ENCODE data around the gene TSHZ2. TPM values are rescaled to one million over a fixed set of nuclear protein-coding genes. Genes with fewer than 3 reads are reported as not detected.
"Not testable (repeated sequence)": the region's sequence is repeated elsewhere in the genome, so short reads cannot be mapped to it uniquely, and the experiment has no call there.

TSHZ2 gene
- total RNA-seq, 1 experiment from 2014 or later = 4.1 TPM

DNA sequence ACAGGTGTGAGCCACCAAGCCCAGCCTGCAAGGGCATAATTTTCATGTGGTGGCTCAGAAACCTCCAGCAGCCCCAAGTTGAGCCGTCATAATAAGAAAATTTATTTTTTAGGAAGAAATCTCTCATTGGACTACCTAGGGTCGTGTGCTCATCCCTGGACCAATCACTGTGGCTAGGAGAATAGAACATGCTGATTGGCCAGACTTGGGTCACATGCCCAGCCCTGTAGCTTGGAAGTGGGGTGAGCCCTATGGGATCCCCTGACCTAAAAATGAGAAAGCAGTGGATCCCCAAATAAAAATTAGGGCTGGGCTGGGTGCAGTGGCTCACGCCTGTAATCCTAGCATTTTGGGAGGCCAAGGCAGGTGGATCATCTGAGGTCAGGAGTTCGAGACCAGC lies 466.2 kb downstream of the TSHZ2 start:
- no peak for DNase-seq (ENCODE audit: low read depth)
- in situ Hi-C loops (cut with HindIII; ENCODE audit: low pct_unique_long_range_greater_than_20kb, low sequenced_read_pairs) = no loop called here

DNA sequence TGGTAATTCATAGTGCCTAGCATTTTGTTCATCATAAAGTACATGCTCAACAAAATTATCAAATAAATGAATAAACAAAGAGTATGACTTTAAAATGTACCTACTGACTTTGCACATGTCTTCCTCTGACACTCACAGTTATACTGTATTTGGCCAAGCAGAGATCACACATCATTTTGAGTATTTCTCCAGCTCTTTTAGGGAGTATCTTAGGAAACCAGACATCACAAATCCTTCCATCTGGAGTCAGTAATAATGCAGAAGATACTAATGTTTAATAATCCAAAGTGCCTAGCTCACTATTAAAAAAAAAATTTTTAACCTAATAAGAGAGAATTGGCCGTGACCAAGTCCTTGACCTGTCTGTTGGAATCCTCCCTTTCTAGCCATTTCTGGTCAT lies 466.9 kb downstream of the TSHZ2 start:
- in situ Hi-C loops (cut with HindIII; ENCODE audit: low pct_unique_long_range_greater_than_20kb, low sequenced_read_pairs) = no loop called here

DNA sequence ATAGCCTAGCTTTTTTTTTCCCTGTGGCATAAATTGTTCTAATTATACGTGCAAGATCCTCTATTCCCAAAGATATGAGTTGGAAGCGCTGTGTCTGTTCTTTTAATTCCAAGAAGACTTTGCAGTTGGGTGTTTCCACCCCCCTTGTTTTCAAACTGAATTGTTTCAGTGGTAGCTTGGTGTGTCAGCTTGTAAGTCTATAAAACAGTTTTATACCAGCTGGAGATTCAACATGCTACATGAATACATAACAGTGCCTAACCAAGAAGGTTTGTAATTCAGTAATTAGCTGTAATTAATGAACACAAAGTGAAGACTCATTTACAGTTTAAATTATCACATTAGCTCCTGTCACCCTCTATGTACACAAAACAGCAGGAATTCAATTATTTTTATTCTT lies 467.5 kb downstream of the TSHZ2 start:
- no peak for DNase-seq (ENCODE audit: low read depth)
- in situ Hi-C loops (cut with HindIII; ENCODE audit: low pct_unique_long_range_greater_than_20kb, low sequenced_read_pairs) = no loop called here

More for the DNA sequence above, 466.9 kb downstream of the TSHZ2 start:
- DNase-seq (ENCODE audit: low read depth) = no peak

DNA sequence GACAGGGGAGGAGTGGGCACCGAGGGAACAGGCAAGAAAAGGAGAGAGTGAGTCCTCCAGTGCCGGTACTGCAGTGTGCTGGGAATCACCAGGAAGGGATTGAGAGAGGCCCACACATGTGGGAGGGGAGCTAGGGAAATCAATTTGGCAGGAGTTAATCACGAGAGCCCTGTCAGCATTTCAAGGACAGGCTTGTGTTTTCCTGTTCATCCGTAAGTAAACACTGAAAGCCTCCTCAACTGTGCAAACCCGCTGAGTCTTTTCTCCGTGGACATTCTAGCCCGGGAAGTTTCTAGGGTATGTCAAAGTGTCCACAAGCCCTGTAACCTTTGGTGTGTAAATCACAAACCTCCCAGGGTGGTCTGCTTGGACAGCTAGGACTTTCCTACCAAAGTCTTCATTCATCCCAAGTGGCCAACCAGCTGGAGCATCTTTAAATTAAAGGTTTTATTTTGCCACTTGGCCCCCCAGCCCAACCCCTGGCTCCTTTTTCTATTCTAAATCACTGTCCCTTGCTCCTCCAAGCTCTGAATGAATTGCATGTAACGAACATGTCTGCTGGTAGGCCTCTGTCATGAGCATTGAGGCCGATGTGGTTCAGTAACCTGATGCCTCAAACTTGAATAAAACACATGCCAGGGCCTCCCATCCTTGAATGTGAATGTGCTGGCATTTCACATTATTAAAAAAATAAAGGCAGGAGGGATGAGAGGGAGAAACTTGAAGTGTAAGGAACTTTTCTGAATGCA lies 472.4 kb downstream of the TSHZ2 start:
- no peak for DNase-seq (ENCODE audit: low read depth)
- in situ Hi-C loops (cut with HindIII; ENCODE audit: low pct_unique_long_range_greater_than_20kb, low sequenced_read_pairs) = no loop called here

DNA sequence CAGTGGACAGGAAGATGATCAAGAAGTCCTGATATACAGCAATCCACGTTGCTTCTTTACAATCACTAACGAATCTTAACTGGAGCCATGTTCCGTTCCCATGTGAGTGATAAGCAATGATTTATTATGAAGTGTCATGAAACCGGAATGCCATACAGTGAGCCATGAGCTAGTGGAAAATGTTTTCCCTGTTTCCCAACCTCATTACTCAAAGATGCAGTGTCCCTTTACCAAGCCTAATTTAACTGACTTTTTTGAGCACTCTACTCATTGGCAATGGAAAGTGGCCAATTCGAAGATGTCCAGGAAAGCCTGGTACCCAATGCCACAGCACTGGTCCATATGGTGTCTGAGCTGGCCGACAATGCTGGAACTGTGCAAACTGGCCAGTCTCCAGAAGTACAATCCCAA lies 473.2 kb downstream of the TSHZ2 start:
- in situ Hi-C loops (cut with HindIII; ENCODE audit: low pct_unique_long_range_greater_than_20kb, low sequenced_read_pairs) = no loop called here

DNA sequence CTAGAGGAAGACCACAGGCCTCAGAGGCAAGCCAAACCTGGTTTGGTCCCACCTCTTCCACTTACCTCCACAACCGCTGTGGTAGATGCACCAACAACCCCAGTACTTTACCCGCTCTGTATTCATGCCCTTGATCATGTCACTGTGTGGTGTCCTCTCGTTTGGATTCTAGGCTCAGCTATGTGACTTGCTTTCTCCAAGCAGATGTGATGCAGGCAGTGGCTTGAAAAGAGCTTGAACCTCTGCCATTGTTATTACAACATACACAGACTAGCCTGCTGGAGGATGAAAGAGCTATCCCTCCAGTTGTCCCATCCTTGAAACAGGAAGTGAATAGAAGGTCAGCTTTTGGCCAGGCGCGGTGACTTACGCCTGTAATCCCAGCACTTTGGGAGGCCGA lies 473.8 kb downstream of the TSHZ2 start:
- in situ Hi-C loops (cut with HindIII; ENCODE audit: low pct_unique_long_range_greater_than_20kb, low sequenced_read_pairs) = no loop called here
- DNase-seq (ENCODE audit: low read depth) = no peak

More for the DNA sequence above, 473.2 kb downstream of the TSHZ2 start:
- DNase-seq (ENCODE audit: low read depth) = no peak

DNA sequence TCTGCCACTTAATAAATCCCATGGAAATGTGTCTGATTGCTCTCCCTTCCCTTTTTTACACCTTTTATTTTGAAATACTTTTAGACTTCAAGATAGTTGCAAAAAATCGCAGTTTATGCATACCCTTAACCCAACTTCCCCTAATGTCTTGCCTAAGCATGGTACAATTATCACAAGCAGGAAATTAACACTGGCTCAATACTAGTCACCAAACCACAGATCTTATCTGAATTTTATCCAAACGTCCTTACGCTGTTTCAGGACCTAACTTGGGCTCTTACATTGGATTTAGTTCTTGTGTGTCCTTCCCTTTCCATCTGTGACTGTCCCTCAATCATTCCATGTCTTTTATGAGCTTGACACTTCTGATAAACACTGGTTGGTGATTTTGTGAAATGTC lies 475.2 kb downstream of the TSHZ2 start:
- DNase-seq (ENCODE audit: low read depth) = no peak
- in situ Hi-C loops (cut with HindIII; ENCODE audit: low pct_unique_long_range_greater_than_20kb, low sequenced_read_pairs) = no loop called here

DNA sequence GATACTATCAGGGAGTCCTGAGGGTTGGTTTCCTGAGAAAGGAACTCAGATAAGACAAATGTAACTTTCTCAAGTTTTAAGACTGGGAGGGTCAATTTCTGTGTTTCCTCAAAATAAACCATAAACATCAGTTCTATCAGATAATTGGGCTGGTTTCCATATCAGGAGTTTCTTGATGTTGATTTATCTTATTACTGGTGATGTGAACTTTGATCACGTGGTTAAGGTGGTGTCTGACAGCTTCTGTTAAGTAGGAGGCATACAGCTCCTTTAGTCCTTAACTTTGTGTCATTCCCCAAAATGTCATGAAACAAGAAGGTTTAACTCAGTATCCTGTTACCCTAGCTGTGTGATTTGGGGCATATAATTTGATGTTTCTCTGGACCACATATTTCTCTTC lies 476.3 kb downstream of the TSHZ2 start:
- DNase-seq (ENCODE audit: low read depth) = no peak
- in situ Hi-C loops (cut with HindIII; ENCODE audit: low pct_unique_long_range_greater_than_20kb, low sequenced_read_pairs) = no loop called here

DNA sequence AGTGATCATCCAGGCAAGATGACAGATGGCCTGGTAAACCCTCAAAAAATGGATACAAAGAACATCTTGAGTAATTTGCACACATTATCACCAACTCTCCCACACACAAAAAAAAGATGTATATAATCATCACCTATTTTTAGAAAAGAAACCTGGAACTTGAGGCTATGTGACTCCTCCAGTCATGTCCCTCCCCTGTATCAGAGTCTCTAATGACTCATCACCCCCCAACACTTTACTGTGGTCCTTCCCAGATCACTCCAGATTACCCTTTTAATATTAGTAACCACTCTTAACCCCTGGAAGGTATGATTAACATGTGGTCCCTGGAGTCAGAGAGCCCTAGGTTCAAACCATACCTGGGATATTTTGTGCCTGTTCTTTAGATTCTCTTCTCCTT lies 476.7 kb downstream of the TSHZ2 start:
- in situ Hi-C loops (cut with HindIII; ENCODE audit: low pct_unique_long_range_greater_than_20kb, low sequenced_read_pairs) = no loop called here
- no peak for DNase-seq (ENCODE audit: low read depth)

DNA sequence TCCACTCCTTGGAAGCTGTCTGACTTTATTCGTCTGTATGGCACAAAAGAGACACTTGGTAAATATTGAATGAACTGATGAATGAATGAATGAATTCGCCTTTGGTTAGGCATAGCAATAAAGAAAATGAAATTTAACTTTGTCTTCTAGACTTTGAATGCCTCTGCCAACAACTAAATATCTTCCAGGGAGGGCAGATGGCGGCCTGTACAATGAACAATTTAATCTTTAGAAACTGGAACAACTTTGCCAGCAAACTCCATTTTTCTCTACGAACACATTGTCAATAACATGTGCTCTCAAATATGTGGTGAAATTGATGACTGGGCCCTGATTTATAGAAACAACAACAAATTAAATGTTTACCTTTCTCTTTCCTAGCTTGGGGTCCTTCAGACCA lies 480.9 kb downstream of the TSHZ2 start:
- in situ Hi-C loops (cut with HindIII; ENCODE audit: low pct_unique_long_range_greater_than_20kb, low sequenced_read_pairs) = no loop called here
- DNase-seq (ENCODE audit: low read depth) = no peak

DNA sequence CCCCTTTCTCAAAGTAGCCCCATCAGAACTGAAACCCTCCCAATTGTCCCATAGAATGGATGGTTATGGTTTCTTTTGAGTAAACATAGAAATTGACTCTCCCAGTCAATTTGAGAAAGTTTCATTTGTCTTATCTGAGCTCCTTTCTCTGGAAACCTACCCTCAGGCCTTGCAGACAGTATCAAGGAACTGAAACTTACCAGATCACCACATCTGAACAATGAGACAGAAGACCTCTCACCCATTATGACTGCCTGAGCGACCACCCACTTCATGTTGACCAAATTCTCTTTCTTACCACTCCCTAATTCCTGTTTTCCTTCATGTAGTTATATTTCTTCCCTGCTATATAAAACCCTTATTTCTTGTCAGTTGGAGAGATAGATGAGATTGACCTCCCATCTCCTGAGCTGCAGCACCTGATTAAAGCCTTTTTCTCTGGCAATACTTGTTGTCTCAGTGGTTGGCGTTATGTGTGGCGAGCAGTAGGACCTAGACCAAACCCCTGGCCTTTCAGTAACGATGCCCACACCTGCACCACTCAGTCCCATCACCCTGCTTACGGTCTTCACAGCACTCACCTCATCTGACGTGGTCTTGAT lies 482.6 kb downstream of the TSHZ2 start:
- in situ Hi-C loops (cut with HindIII; ENCODE audit: low pct_unique_long_range_greater_than_20kb, low sequenced_read_pairs) = no loop called here
- DNase-seq (ENCODE audit: low read depth) = no peak

DNA sequence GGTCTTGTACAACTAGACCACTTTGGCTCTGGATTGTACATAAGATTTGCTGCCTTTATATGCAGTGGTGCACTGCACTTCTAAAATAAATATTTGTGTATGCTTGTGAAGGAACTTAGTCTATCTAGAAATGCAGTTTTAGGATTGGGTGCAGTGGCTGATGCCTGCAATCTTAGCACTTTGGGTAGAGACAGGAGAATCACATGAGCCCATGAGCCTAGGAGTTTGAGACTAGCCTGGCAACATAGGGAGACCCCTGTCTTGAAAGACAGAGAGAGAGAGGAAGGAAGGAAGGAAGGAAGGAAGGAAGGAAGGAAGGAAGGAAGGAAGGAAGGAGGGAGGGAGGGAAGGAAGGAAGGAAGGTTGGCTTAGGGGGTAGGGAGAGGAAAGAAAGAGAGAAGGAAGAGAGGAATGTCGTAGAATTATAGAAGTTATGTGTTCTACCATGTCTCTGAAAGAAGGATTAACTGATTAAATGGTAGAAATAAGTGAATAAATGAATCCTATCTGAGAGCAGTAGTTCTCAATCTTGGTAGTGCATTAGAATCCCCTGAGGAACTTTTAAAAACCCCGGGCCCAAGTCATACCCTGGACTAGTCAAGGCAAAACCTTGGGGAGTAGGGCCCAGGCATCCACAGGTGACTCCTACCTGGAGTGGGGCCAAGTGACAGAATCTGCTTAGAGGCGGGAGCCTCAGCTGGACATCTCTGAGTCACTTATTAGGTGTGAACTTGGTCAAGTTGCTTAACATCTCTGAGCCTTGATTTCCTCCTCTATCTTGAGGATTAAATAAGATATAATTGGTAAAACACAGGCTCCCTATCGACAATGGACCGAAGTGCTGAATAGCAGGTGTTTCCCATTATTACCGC lies 491.2 kb downstream of the TSHZ2 start:
- DNase-seq (ENCODE audit: low read depth) = no peak
- in situ Hi-C loops (cut with HindIII; ENCODE audit: low pct_unique_long_range_greater_than_20kb, low sequenced_read_pairs) = no loop called here

DNA sequence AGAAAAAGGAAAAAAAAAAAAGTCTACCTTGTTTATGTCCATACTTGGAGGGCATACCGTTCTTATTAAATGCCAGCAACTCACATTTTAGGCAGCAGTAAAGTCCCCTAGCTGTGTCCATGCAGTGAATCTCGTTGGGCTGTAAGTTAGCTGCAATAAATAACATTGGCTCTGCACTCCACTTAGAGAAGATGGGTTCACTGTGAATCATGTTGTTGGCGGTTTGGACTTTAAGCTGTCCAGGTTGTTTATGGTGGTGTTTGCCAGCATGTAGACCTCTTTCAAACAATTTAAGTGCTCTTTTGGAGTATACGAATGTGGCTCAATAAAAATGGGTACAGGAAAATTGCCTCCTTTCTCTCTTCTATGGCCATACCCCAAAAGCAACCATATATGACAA lies 494.1 kb downstream of the TSHZ2 start:
- in situ Hi-C loops (cut with HindIII; ENCODE audit: low pct_unique_long_range_greater_than_20kb, low sequenced_read_pairs) = no loop called here
- DNase-seq (ENCODE audit: low read depth) = no peak

DNA sequence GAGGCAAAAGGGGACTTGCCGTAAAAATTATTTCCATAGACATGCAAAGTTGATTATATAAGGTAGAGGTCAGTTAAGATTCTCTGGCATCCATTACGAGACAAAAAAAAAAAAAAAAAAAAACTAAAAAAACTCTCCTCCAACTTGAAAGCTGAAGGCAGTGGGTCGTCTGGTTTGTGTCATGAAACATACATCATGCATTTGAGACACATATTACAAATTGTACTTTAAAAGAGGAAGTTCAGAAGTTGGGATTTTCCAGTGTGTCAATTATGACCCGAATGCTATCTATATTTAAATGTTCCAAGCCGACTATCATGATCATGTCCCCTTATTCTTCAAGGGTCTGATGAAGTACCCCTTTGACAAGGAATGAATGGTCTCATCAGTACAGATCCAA lies 496.4 kb downstream of the TSHZ2 start:
- no peak for DNase-seq (ENCODE audit: low read depth)
- in situ Hi-C loops (cut with HindIII; ENCODE audit: low pct_unique_long_range_greater_than_20kb, low sequenced_read_pairs) = no loop called here

DNA sequence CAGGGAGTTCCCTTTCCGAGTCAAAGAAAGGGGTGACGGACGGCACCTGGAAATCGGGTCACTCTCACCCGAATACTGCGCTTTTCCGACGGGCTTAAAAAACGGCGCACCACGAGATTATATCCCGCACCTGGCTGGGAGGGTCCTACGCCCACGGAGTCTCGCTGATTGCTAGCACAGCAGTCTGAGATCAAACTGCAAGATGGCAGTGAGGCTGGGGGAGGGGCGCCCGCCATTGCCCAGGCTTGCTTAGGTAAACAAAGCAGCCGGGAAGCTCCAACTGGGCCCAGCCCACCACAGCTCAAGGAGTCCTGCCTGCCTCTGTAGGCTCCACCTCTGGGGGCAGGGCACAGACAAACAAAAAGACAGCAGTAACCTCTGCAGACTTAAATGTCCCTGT lies 500.7 kb downstream of the TSHZ2 start:
- in situ Hi-C loops (cut with HindIII; ENCODE audit: low pct_unique_long_range_greater_than_20kb, low sequenced_read_pairs); DNase-seq (ENCODE audit: low read depth): not testable (repeated sequence)

DNA sequence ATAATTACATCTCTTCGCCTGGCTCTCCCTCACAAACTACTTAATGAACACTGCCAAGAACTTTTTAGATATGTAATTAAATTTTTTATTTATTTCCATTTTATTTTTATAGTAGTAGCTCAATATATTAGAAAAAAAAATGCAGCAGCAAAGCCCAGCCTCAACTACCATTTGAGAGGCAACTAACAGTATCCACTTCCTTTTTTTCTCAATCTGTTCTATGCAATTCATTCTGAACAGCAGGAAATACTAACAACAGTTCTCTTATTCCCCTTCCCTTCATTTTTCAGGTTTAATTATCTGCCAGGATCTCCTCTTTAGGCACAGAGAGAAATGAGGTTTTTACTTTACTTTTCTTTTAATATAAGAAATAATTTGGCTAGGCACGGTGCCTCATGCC lies 508.8 kb downstream of the TSHZ2 start:
- in situ Hi-C loops (cut with HindIII; ENCODE audit: low pct_unique_long_range_greater_than_20kb, low sequenced_read_pairs) = no loop called here
- no peak for DNase-seq (ENCODE audit: low read depth)

DNA sequence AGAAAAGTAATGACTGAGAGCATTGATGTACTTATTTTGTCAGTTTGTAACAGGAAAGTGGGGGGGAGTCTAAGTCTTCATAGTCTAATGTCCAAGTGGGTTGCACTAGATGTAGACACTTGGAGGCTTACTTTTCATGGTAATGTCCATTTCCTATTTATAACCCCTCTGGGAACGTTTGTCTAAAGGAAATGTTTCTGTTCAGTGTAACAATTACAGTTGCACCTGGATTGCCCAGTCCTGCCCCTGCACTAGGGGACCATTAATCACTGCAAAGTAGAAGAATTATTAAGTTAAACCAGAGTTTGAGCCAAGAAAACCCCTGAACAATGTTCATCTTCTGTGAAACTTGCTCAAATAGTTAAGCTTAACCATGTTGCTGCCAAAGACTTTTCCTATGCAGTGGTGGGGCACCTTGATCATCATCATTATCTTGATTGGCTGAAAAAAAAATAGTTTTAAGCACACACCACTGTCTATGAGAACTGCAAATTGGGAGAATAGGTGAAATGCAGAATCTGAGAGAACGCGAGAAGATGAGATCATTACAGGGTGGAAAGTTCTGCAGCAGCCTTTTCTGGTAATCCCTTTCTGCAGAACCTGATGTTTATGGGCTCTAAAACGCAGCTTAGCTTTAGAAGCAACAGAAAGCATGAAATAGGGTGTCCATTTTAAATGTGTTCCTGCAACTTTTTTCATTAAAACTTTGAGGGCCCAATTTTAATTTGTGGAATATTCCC lies 515.5 kb downstream of the TSHZ2 start:
- in situ Hi-C loops (cut with HindIII; ENCODE audit: low pct_unique_long_range_greater_than_20kb, low sequenced_read_pairs) = no loop called here
- DNase-seq (ENCODE audit: low read depth) = no peak

DNA sequence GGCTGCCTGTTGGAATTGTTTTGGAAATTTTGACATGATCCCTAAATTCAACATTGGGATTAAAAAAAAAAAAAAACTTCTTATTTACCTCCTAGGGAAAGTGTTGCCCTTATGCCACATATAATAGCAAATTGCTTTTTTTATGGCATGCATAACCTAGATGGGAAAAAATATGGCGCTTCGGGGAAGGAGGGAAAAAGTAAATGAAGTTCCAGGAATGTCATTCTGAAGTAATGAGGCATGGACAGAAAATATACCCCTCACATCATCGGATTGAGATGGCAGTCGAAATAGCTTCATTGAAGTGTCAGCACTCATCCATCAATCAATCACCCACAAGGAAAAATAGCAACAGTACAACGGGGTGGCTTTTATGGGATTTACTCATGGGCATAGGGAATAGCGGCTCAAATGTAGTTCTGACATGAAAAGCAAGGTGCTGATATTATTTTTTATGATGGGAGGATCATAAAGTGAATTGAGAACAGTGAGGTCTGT lies 516.7 kb downstream of the TSHZ2 start:
- in situ Hi-C loops (cut with HindIII; ENCODE audit: low pct_unique_long_range_greater_than_20kb, low sequenced_read_pairs) = no loop called here
- no peak for DNase-seq (ENCODE audit: low read depth)

All from Caki2 (cell line).